ENCODE data around the gene DIDO1.

GRCh38 chr20:62925420-62926228 lies 681 bp downstream of the DIDO1 start:
- TF ChIP-seq CTCF (IDR thresholded peaks at IDR 0.05; ENCODE audit: insufficient read depth, low read length, poor library complexity, severe bottlenecking) (no peak), EZH2phosphoT487 (conservative IDR thresholded peaks at IDR 0.05; ENCODE audit: low read length) (no peak)

Measured in SU-DHL-6 (cell line).